ENCODE data around the gene TPD52L1.

Gene TPD52L1

GRCh38 chr6:125203395-125203794, 49.8 kb downstream of the TPD52L1 start:
- no peak for FAIRE-seq
- DNase-seq (ENCODE audit: extremely low spot score, insufficient read length, low read depth): no peak

GRCh38 chr6:125205931-125206330, 52.4 kb downstream of the TPD52L1 start:
- no peak for DNase-seq (ENCODE audit: extremely low spot score, insufficient read length, low read depth)
- no peak for FAIRE-seq

- FAIRE-seq (no peak), DNase-seq (ENCODE audit: extremely low spot score, insufficient read length, low read depth) (no peak)
These were observed 52.8 kb downstream of the TPD52L1 start for GRCh38 chr6:125206389-125206788.

GRCh38 chr6:125207956-125208355, 54.4 kb downstream of the TPD52L1 start:
- no peak for DNase-seq (ENCODE audit: extremely low spot score, insufficient read length, low read depth)

GRCh38 chr6:125208625-125209249, 55.2 kb downstream of the TPD52L1 start:
- FAIRE-seq (no peak), DNase-seq (ENCODE audit: extremely low spot score, insufficient read length, low read depth) (no peak)

More at GRCh38 chr6:125207956-125208355, 54.4 kb downstream of the TPD52L1 start:
- no peak for FAIRE-seq

GRCh38 chr6:125210667-125211066, 57.1 kb downstream of the TPD52L1 start:
- FAIRE-seq (no peak), DNase-seq (ENCODE audit: extremely low spot score, insufficient read length, low read depth) (no peak)

GRCh38 chr6:125211352-125211751, 57.8 kb downstream of the TPD52L1 start:
- FAIRE-seq (no peak), DNase-seq (ENCODE audit: extremely low spot score, insufficient read length, low read depth) (no peak)

- DNase-seq (ENCODE audit: extremely low spot score, insufficient read length, low read depth) (no peak), FAIRE-seq (no peak)
These were observed 58.8 kb downstream of the TPD52L1 start for GRCh38 chr6:125212377-125212776.

GRCh38 chr6:125213939-125214338, 60.4 kb downstream of the TPD52L1 start:
- DNase-seq (ENCODE audit: extremely low spot score, insufficient read length, low read depth): no peak
- FAIRE-seq: no peak

- no peak for DNase-seq (ENCODE audit: extremely low spot score, insufficient read length, low read depth)
- FAIRE-seq: no peak
These were observed 61.8 kb downstream of the TPD52L1 start for GRCh38 chr6:125215252-125215819.

GRCh38 chr6:125216015-125216414, 62.4 kb downstream of the TPD52L1 start:
- DNase-seq (ENCODE audit: extremely low spot score, insufficient read length, low read depth): no peak
- FAIRE-seq: no peak

GRCh38 chr6:125217369-125217768, 63.8 kb downstream of the TPD52L1 start:
- DNase-seq (ENCODE audit: extremely low spot score, insufficient read length, low read depth) (no peak), FAIRE-seq (no peak)

GRCh38 chr6:125217992-125218391, 64.4 kb downstream of the TPD52L1 start:
- FAIRE-seq: no peak
- no peak for DNase-seq (ENCODE audit: extremely low spot score, insufficient read length, low read depth)

GRCh38 chr6:125219361-125219895, 65.9 kb downstream of the TPD52L1 start:
- no peak for DNase-seq (ENCODE audit: extremely low spot score, insufficient read length, low read depth)
- FAIRE-seq: no peak

- no peak for DNase-seq (ENCODE audit: extremely low spot score, insufficient read length, low read depth)
- no peak for FAIRE-seq
These were observed 67.1 kb downstream of the TPD52L1 start for GRCh38 chr6:125220712-125221111.

- FAIRE-seq: no peak
- DNase-seq (ENCODE audit: extremely low spot score, insufficient read length, low read depth): no peak
These were observed 69.2 kb downstream of the TPD52L1 start for GRCh38 chr6:125222531-125223455.

GRCh38 chr6:125224231-125224861, 70.8 kb downstream of the TPD52L1 start:
- DNase-seq (ENCODE audit: extremely low spot score, insufficient read length, low read depth) (no peak), FAIRE-seq (no peak)

- DNase-seq (ENCODE audit: extremely low spot score, insufficient read length, low read depth) (no peak), FAIRE-seq (no peak)
These were observed 73.7 kb downstream of the TPD52L1 start for GRCh38 chr6:125227244-125227643.

GRCh38 chr6:125228981-125229479, 75.5 kb downstream of the TPD52L1 start:
- DNase-seq (ENCODE audit: extremely low spot score, insufficient read length, low read depth) (no peak), FAIRE-seq (no peak)

GRCh38 chr6:125230674-125231073, 77.1 kb downstream of the TPD52L1 start:
- DNase-seq (ENCODE audit: extremely low spot score, insufficient read length, low read depth) (no peak), FAIRE-seq (no peak)
